Transverse colon (tissue), 4 donors: Measurements from ENCODE around the gene PLCH1.

Experiments used
- POLR2AphosphoS5 ChIP-seq, 3 donors: sonication (generic); formaldehyde crosslinking; IDR thresholded peaks; one replicate each; pipeline ENCODE4 v1.6.1; 2016; ENCODE audit warnings: antibody characterized with exemption in 3 of 3
- TF ChIP-seq, protein P1 (sequence below), 5 experiments: fragments of 200-600 bp in 3 of 5; fragments of 450-650 bp in 2 of 5; sonication (generic) in 3 of 5; IDR thresholded peaks; 1 replicate in 2 of 5; 2 replicates in 3 of 5; pipeline ENCODE4 v1.5.1; 2016 to 2017; ENCODE audit warnings: antibody characterized with exemption in 5 of 5, inconsistent platforms in 3 of 5, mild to moderate bottlenecking in 2 of 5, moderate library complexity in 1 of 5

DNA sequence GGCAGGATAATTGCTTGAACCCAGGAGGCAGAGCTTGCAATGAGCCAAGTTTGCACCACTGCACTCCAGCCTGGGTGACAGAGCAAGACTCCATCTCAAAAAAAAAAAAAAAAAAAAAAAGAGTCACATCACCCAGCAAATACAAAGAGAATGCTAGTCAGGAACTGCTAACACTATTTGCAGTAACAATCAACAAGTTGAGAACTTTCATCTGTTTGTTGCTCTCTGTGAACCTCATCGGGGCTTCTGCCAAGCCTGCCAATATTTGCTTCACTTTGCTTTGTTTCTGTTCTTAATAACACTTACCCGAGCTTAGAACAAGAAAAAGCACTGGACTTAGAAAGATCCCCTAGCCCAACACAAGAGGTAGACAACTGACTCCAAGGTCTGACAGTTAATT, 76.9 kb downstream of the PLCH1 start:
- TF ChIP-seq, protein P1, sequence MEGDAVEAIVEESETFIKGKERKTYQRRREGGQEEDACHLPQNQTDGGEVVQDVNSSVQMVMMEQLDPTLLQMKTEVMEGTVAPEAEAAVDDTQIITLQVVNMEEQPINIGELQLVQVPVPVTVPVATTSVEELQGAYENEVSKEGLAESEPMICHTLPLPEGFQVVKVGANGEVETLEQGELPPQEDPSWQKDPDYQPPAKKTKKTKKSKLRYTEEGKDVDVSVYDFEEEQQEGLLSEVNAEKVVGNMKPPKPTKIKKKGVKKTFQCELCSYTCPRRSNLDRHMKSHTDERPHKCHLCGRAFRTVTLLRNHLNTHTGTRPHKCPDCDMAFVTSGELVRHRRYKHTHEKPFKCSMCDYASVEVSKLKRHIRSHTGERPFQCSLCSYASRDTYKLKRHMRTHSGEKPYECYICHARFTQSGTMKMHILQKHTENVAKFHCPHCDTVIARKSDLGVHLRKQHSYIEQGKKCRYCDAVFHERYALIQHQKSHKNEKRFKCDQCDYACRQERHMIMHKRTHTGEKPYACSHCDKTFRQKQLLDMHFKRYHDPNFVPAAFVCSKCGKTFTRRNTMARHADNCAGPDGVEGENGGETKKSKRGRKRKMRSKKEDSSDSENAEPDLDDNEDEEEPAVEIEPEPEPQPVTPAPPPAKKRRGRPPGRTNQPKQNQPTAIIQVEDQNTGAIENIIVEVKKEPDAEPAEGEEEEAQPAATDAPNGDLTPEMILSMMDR (IDR thresholded peaks at IDR 0.05), result no peak
- TF ChIP-seq POLR2AphosphoS5 (IDR thresholded peaks at IDR 0.05), result no peak
